A549 treated with ZK216348 at 1 μM for 4 hours (cell line): ENCODE data around the gene ISY1. TPM values are rescaled to one million over a fixed set of nuclear protein-coding genes. Genes with fewer than 3 reads are reported as not detected.

Source experiments
- total RNA-seq: library from RNA; stranded (reverse); fragments of 200-300 nt; extraction: Qiagen RNA extraction; gene quantifications from 5 replicates; pipeline ENCODE4 v1.2.3, GENCODE V29; 2022; ENCODE audit warnings: low read depth

Gene ISY1
- total RNA-seq = 18.2 to 26.6 TPM (median 20.3 TPM) in 5 replicates

DNA sequence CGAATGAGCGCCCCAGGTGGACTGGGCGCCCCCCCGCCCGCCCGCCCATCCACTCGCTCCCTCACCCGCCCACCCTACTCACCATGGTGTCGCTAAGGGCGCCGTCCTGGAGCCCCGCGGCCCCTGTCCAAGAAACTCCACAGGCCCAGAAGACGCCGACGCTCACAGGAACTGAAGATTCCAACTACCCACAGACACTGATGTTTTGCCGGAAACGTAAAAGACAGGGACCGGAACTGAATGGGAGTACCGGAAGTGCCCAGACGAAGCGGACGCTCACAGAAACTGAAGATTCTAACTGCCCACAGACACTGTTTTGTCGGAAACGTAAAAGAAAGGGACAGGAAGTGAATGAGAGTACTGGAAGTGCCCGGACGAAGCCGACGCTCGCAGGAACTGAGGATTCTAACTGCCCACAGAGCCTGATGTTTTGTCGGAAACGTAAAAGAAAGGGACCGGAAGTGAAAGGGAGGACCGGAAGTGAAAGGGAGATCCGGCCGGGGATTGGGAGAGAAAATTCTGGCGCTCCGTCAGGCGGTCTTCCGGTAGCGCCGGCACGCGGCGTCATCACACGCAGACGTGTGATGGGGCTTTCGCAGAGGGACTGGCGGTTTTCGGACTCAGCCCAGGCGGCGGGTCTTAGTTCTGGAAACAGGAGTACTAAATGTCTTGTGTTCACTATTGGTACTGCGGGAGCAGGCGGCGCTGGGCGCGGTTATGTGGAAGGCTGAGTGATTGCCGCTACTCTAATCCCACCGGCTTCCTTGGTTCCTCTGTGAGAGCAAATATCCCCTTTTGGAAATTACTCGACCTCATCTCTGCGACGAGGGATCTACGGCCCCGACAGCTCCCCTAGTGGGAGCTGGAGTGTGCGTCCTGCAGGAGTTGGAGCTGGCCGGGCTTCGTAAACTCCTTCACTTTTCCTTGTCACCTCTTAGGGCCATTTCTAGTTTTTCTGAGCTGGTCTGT, at the start of gene ISY1:
Gene ISY1 (minus strand): TSS at position 173 of the 969 bp plus-strand sequence. CDS start 88 bp downstream, at position 85.

DNA sequence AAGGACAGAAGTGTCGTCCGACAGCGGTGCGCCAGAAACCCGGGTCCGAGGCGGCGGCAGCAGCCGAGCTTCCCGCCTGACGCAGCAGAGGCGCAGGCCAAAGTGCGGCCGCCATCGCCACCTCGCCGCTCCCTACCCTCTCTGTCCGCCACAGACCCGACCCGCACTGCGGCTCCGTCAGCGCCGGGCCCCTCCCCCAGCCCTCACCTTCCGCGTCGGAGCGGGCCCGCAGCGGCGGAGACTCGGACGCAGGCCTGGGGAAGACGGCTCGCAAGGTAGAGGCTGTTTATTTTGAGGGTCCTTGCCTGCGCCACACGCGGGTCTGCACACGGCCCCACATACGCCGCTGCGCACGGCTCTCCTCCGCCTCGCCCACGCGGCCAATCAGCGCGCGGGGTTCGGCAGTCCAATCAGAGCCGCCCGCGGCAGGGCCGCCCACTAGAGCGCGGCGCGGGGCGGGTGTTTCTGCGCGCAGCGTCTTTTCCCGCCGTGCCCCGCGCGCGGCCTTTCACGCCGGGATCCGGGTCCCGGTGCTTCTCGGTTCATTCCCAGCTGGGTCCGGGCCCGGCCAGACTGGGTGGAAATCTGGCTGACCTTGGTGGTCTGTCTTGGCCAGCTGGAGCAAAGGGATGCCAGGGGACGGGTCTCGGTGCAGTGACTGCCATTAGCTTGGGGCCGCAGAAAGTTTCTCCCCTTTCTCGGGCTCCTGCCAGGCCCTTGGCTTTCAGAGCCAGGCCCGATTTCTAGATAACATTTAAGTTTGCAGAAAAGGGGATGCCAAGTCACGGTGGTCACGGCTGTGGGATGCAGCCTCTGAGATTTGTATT, 22.9 kb upstream of the ISY1 start, which contains the start of gene CNBP:
Gene CNBP (minus strand): TSS at position 328 of the 827 bp plus-strand sequence. CDS start 12,139 bp downstream, outside the sequence.

DNA sequence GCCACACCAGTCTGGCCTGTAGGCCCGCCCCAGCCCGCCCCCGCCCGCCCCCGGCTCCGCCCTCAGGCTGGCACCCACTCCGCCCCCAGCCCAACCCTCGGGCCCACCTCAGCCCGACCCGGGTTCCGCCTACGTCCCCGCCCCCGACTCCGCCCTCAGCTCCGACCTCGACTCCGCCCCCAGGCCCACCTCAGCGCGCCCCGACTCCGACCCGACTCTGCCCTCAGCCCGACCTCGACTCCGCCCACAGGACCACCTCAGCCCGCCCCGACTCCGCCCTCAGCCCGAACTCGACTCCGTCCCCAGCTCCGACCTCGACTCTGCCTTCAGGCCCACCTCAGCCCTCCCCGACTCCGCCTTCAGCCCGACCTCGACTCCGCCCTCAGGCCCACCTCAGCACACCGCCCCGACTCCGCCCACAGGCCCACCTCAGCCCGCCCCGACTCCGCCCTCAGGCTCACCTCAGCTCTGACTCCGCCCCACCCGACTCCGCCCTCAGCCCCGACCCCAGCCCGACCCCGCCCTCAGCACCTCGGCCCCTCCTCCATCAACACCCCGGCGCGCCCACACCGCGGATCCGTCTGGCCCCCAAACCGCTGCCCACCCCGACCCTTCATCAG, 39.0 kb downstream of the ISY1 start, which contains the start of gene RAB43:
Gene RAB43 (minus strand): TSS at position 13 of the 620 bp plus-strand sequence. CDS start 315 bp downstream, outside the sequence.

Other genes with a start within 250 kb of the ISY1 start
- gene CFAP92, start 167.0 kb downstream of the ISY1 start, total RNA-seq = 0.11 TPM in 1 of 5 replicates, not detected in the others
- gene EFCC1, start 159.8 kb downstream of the ISY1 start, total RNA-seq = not detected in 5 replicates
- gene GP9, start 100.3 kb downstream of the ISY1 start, total RNA-seq = not detected in 5 replicates
- 1.8 to 6.4 TPM (median 4.6 TPM) in 5 replicates for gene RAB43, start 39.3 kb downstream of the ISY1 start, total RNA-seq
- gene CNBP, start 22.8 kb upstream of the ISY1 start, total RNA-seq = 302 to 375 TPM (median 343 TPM) in 5 replicates
- 75.7 to 93.8 TPM (median 81.5 TPM) in 5 replicates for gene COPG1, start 88.5 kb upstream of the ISY1 start, total RNA-seq
- 39.4 to 45.5 TPM (median 40.0 TPM) in 5 replicates for gene HMCES, start 117.8 kb upstream of the ISY1 start, total RNA-seq